Measurements from ENCODE around the gene PFDN2. TPM values are rescaled to one million over a fixed set of nuclear protein-coding genes. Genes with fewer than 3 reads are reported as not detected.

The PFDN2 gene
- 71.9 and 125 TPM in 2 replicates for total RNA-seq

GRCh38 chr1:161117759-161118581, at the start of gene PFDN2, which contains the start of gene NIT1:
TSS of gene PFDN2 (minus strand) at chr1:161118037. CDS start at chr1:161118026, 11 bp downstream.
TSS of gene NIT1 (plus strand) at chr1:161118105. CDS start at chr1:161118177, 72 bp downstream.

GRCh38 chr1:161165742-161166668, 48.2 kb upstream of the PFDN2 start, which contains the start of gene PPOX:
TSS of gene PPOX (plus strand) at chr1:161166426. CDS start at chr1:161166848, 422 bp downstream.

GRCh38 chr1:161159087-161159912, 41.5 kb upstream of the PFDN2 start, which contains the start of gene USP21:
TSS of gene USP21 (plus strand) at chr1:161159500. CDS start at chr1:161160641, 1,141 bp downstream.

GRCh38 chr1:161153682-161154337, 36.0 kb upstream of the PFDN2 start, which contains the start of gene UFC1:
TSS of gene UFC1 (plus strand) at chr1:161153978. CDS start at chr1:161153998, 20 bp downstream.

GRCh38 chr1:161132410-161133219, 14.8 kb upstream of the PFDN2 start, which contains the start of gene DEDD:
TSS of gene DEDD (minus strand) at chr1:161132667. CDS start at chr1:161124462, 8,205 bp downstream.

GRCh38 chr1:161098210-161099068, 19.4 kb downstream of the PFDN2 start, which contains the start of gene KLHDC9:
TSS of gene KLHDC9 (plus strand) at chr1:161098361. CDS start at chr1:161098536, 175 bp downstream.

GRCh38 chr1:161089251-161089924, 28.4 kb downstream of the PFDN2 start, which contains the start of gene NECTIN4:
TSS of gene NECTIN4 (minus strand) at chr1:161089558. CDS start at chr1:161089296, 262 bp downstream.

GRCh38 chr1:161069731-161070270, 48.0 kb downstream of the PFDN2 start, which contains the start of gene ARHGAP30:
TSS of gene ARHGAP30 (minus strand) at chr1:161069891. CDS start at chr1:161069624, 267 bp downstream.

Other genes with a start within 250 kb of the PFDN2 start
- gene ITLN1, start 232.9 kb downstream of the PFDN2 start, total RNA-seq = not detected in 2 replicates
- not detected in 2 replicates for gene ITLN2, start 163.2 kb downstream of the PFDN2 start, total RNA-seq
- gene F11R, start 96.9 kb downstream of the PFDN2 start, total RNA-seq = 97.3 and 126 TPM in 2 replicates
- 123 and 299 TPM in 2 replicates for gene TSTD1, start 79.1 kb downstream of the PFDN2 start, total RNA-seq
- 20.1 and 30.0 TPM in 2 replicates for gene USF1, start 72.1 kb downstream of the PFDN2 start, total RNA-seq
- not detected in 2 replicates for gene ARHGAP30, start 48.1 kb downstream of the PFDN2 start, total RNA-seq
- gene NECTIN4, start 28.5 kb downstream of the PFDN2 start, total RNA-seq = 0.23 and 2.9 TPM in 2 replicates
- 0.68 and 2.7 TPM in 2 replicates for gene KLHDC9, start 19.7 kb downstream of the PFDN2 start, total RNA-seq
- 39.4 and 42.0 TPM in 2 replicates for gene NIT1, start 68 bp upstream of the PFDN2 start, total RNA-seq
- gene DEDD, start 14.6 kb upstream of the PFDN2 start, total RNA-seq = 21.9 and 23.2 TPM in 2 replicates
- 48.9 and 74.6 TPM in 2 replicates for gene UFC1, start 35.9 kb upstream of the PFDN2 start, total RNA-seq
- gene USP21, start 41.5 kb upstream of the PFDN2 start, total RNA-seq = 7.7 and 8.5 TPM in 2 replicates
- 8.4 and 18.0 TPM in 2 replicates for gene PPOX, start 48.4 kb upstream of the PFDN2 start, total RNA-seq
- 36.7 TPM in 2 replicates for gene B4GALT3, start 59.5 kb upstream of the PFDN2 start, total RNA-seq
- 0.08 and 1.5 TPM in 2 replicates for gene ADAMTS4, start 81.0 kb upstream of the PFDN2 start, total RNA-seq
- gene NDUFS2, start 84.3 kb upstream of the PFDN2 start, total RNA-seq = 120 and 122 TPM in 2 replicates
- 0.70 TPM in 1 of 2 replicates, not detected in the other for gene FCER1G, start 97.3 kb upstream of the PFDN2 start, total RNA-seq
- gene APOA2, start 105.6 kb upstream of the PFDN2 start, total RNA-seq = not detected in 2 replicates
- gene TOMM40L, start 108.0 kb upstream of the PFDN2 start, total RNA-seq = 10.1 and 16.2 TPM in 2 replicates
- not detected in 2 replicates for gene NR1I3, start 120.2 kb upstream of the PFDN2 start, total RNA-seq
- not detected in 2 replicates for gene PCP4L1, start 140.7 kb upstream of the PFDN2 start, total RNA-seq
- gene MPZ, start 191.9 kb upstream of the PFDN2 start, total RNA-seq = 0.61 and 0.86 TPM in 2 replicates
- 29.3 and 39.3 TPM in 2 replicates for gene SDHC, start 196.3 kb upstream of the PFDN2 start, total RNA-seq
- not detected in 2 replicates for gene CFAP126, start 249.8 kb upstream of the PFDN2 start, total RNA-seq